GM12873 (cell line): ENCODE results near the gene TBC1D9.

Experiments
- TF ChIP-seq, protein P1 (sequence below): IDR thresholded peaks from 2 replicates; pipeline ENCODE4 v1.5.1; 2012; ENCODE audit warnings: low read depth, mild to moderate bottlenecking, moderate library complexity, low read length, control low read depth; ENCODE audit not compliant: insufficient read depth; ENCODE audit errors: missing control alignments

The TBC1D9 gene

DNA sequence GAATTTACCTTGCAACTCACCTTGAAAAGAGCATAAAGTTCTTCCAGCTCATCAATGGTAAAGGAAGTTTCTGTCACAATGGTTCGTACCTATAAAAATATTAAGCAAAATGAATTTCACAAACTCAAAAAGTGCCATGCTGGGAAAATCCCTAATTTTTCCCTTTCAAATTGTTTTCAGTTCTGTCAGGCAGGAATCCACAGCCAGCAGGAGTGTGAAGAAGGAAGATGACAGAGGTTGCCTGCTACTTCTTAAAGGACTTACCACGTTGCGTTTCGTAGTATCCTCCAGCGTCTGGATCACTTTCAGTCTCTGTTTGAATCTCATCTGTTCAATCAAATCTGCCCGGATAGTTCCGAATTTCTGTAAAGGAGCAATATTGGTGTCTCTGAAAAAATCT is 117.1 kb downstream of the TBC1D9 start:
- TF ChIP-seq, protein P1, sequence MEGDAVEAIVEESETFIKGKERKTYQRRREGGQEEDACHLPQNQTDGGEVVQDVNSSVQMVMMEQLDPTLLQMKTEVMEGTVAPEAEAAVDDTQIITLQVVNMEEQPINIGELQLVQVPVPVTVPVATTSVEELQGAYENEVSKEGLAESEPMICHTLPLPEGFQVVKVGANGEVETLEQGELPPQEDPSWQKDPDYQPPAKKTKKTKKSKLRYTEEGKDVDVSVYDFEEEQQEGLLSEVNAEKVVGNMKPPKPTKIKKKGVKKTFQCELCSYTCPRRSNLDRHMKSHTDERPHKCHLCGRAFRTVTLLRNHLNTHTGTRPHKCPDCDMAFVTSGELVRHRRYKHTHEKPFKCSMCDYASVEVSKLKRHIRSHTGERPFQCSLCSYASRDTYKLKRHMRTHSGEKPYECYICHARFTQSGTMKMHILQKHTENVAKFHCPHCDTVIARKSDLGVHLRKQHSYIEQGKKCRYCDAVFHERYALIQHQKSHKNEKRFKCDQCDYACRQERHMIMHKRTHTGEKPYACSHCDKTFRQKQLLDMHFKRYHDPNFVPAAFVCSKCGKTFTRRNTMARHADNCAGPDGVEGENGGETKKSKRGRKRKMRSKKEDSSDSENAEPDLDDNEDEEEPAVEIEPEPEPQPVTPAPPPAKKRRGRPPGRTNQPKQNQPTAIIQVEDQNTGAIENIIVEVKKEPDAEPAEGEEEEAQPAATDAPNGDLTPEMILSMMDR = no peak

DNA sequence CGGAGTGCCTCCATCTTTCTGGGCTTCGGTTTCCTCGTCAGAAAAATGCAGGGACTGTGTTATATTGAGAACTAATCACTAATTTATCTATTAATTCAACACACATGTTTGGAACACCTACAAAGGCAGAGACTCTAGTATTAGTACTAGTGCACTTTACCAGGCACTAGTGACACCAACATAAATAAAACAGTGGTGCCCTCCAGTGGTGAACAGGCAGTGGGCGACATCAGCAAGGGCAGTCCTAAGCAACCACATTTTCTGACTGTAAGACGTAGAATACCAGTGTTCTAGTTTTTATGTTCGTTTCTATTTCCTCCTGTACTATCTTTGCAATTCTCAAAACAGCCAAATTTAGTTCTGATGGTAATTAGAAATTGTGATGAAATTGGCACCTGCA is 118.3 kb downstream of the TBC1D9 start:
- TF ChIP-seq, protein P1 = peak; percentile 72

DNA sequence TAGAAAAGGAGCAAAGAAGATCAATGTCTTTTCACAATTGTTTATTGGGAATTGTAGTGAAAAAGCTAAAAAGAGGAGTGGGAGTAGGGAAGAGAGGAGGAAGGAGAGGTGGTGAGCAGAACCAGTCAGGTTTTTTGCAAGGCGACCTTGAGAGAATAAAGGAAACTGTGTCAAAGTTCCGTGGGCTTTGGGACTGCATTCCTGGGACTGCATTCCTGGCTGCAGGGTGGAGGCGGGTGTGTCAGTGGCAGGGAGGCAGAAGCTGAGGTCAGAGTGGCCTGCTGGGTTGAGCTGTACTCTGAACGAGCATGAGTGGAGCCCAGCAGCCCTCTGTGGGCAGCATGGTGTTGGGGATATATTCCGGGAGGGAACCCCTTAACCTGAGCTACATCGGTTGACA is 120.6 kb downstream of the TBC1D9 start:
- TF ChIP-seq, protein P1 = no peak

DNA sequence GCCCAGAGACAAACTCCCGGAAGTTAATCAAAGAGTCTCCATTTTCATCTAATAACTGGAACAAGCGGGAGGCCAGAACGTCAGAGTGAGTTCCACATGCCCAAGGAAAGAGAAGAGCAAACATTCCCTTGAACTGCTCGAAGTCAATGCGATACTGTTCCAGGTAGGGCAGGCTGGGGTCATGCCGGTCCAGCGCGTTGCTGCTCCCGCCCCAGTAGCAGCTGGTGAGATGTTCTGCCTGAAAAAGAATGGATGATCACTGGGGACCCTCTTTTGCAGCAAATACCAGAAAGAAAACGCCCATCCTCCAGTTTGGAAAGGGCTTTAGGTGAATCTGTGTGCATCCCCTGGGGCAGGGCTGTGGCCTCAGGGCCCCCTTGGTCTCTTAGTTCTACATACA is 122.2 kb downstream of the TBC1D9 start:
- TF ChIP-seq, protein P1 = no peak

DNA sequence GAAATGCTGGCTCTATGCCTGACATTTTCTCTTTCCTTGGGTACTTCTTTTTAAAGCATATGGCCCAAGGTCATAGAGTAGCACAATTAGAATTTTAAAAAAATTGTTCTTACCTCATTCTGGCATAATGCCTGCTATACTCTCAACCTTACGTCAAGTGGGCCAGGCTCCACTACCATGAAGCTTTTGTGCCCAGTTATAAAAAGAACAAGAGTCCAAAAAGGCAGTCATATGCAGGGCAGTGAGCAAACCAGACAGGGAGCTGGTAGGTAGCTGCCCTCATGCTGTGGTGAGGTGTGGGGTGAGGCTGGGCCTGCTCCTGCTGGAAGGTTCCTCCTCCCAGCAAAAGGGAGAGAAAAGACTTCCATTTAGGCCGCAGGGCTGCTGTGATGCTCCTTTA is 123.1 kb downstream of the TBC1D9 start:
- TF ChIP-seq, protein P1 = no peak

DNA sequence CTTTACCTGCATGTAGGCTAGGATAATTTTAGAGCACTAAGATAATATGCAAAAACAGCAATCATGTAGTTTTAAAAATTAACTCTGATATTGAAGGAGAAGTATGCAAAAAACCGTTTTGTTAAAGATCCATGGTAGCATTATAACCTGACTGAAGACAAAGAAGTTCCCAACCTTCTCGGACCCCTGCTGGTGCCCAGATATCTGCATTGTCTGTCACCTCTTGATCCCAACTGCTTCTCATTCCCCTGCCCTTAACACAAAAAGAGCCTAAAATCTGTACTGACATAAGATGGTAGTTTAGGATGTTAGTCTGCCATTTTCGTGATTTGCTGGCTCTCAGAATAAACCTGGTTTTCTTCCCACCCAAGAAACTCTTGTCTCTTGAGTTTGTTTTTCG is 125.9 kb downstream of the TBC1D9 start:
- TF ChIP-seq, protein P1 = no peak

DNA sequence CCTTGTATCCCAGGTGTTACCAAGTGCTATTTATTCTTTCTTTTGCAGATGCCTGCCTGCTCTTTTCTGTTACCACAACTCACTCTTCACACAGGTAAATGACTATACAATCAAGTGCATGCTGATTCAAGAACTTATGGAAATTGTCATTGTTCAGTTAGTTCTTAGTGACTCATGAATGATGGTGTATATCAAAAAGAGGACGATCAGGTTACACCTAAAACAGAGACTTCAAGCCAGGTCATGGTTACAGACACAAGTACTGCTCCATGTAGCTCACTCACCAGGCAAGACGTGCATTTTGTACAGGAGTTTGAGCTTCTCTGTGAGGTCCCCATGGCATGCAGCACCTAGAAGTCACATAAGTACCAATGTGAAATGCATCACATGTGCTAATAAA is 128.2 kb downstream of the TBC1D9 start:
- TF ChIP-seq, protein P1 = no peak

DNA sequence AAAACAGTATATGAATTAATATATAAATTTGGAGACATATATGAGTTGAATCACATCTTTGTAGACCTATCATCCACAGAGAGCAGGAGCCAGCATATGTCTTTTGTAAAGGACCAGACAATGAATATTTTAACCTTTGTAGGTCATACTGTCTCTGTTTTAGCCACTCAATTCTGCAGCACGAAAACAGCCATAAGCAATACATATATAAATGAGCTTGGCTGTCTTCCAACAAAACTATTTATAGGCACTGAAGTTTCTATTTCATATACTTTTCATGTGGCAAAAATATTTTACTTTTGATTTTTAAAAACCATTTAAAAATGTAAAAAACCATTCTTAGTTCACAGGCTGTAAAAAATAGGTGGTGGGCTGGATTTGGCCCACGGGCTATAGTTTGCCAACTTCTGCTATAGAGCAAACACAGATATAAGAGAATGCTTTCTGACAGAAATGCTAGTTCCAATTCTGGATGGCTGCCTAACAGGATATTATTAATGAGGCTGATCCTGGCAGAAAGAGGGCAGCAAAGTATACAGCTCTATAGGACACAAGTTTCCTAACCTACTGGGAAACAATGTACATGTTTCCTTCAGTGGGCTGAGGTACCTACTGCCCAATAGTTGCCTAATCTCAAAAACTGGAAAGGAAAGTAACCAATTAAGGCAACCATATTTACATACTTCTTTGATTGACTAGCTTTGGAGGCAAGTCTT is 129.4 kb downstream of the TBC1D9 start:
- TF ChIP-seq, protein P1 = no peak
